LNCAP (cell line): ENCODE results near the gene COL8A1.

ENCODE experiments used
- CTCF ChIP-seq: fragments of 450-650 bp; IDR thresholded peaks from 2 replicates; pipeline ENCODE4 v1.5.1; 2017; ENCODE audit warnings: mild to moderate bottlenecking

Gene COL8A1

GRCh38 chr3:99633887-99634558, 4.4 kb upstream of the COL8A1 start:
- no peak for TF ChIP-seq CTCF

GRCh38 chr3:99634881-99635280, 3.5 kb upstream of the COL8A1 start:
- TF ChIP-seq CTCF, result no peak

GRCh38 chr3:99635348-99635747, 3.0 kb upstream of the COL8A1 start:
- TF ChIP-seq CTCF, result no peak

- no peak for TF ChIP-seq CTCF
Observed at GRCh38 chr3:99637016-99637367, 1.4 kb upstream of the COL8A1 start.

- TF ChIP-seq CTCF, result no peak
Observed at GRCh38 chr3:99637368-99638111, 854 bp upstream of the COL8A1 start.

GRCh38 chr3:99639579-99639978, 1.2 kb downstream of the COL8A1 start:
- no peak for TF ChIP-seq CTCF

- no peak for TF ChIP-seq CTCF
Observed at GRCh38 chr3:99640214-99640851, 1.9 kb downstream of the COL8A1 start.
